Fibroblast of lung (primary cell): ENCODE measurements around the gene SMCHD1.

Experiments
- EZH2 ChIP-seq: IDR thresholded peaks from 2 replicates; pipeline ENCODE4 v1.5.1; 2012; ENCODE audit warnings: low read length, control low read depth, mild to moderate bottlenecking; ENCODE audit errors: missing control alignments
- TF ChIP-seq, protein P1 (sequence below), 2 donors: IDR thresholded peaks in 1 of 2; conservative IDR thresholded peaks in 1 of 2; 1 replicate in 1 of 2; 2 replicates in 1 of 2; pipeline ENCODE4 v1.5.1; 2011 to 2012; ENCODE audit warnings: low read length in 2 of 2, control low read depth in 1 of 2, inconsistent platforms in 1 of 2, low read depth in 1 of 2, mild to moderate bottlenecking in 1 of 2

DNA sequence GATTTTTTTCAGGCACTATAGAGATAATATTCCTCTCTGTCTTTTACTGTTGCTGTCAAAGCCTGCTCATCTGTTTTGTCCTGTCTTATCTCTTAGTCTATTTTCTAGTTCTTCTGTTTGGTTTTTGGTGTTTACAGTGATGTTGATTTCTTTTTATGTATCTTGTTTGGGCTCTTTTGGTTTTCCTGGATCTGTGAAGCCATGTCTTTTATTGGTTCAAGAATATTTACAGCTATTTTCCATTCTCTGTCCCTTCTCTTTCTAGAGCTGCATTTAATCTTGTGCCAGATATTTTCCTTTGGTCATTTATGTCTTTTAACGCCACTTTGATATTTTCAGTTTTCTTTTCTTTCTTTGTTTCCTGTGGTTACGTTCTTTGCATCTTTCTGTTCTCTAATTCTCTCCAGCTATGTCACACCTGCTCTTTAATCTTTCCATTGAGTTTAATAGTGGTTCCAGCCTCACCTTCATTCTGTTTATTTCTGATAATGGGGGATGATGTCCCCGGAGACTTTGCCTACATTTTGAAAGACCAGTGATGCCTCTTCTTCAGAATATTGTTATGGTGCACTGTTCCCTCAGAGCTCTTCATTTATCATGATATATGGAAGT lies 32.0 kb downstream of the SMCHD1 start:
- TF ChIP-seq, protein P1, sequence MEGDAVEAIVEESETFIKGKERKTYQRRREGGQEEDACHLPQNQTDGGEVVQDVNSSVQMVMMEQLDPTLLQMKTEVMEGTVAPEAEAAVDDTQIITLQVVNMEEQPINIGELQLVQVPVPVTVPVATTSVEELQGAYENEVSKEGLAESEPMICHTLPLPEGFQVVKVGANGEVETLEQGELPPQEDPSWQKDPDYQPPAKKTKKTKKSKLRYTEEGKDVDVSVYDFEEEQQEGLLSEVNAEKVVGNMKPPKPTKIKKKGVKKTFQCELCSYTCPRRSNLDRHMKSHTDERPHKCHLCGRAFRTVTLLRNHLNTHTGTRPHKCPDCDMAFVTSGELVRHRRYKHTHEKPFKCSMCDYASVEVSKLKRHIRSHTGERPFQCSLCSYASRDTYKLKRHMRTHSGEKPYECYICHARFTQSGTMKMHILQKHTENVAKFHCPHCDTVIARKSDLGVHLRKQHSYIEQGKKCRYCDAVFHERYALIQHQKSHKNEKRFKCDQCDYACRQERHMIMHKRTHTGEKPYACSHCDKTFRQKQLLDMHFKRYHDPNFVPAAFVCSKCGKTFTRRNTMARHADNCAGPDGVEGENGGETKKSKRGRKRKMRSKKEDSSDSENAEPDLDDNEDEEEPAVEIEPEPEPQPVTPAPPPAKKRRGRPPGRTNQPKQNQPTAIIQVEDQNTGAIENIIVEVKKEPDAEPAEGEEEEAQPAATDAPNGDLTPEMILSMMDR (conservative IDR thresholded peaks at IDR 0.05 in 1 of 2, IDR thresholded peaks at IDR 0.05 in 1 of 2; ENCODE audit: low read depth in 1 of 2, low read length in 2 of 2), result no peak
- TF ChIP-seq EZH2, result no peak
